ENCODE results near the gene TAF3. TPM values are rescaled to one million over a fixed set of nuclear protein-coding genes. Genes with fewer than 3 reads are reported as not detected.

Gene TAF3
- total RNA-seq, 1 experiment from 2014 or later: 5.5 TPM

DNA sequence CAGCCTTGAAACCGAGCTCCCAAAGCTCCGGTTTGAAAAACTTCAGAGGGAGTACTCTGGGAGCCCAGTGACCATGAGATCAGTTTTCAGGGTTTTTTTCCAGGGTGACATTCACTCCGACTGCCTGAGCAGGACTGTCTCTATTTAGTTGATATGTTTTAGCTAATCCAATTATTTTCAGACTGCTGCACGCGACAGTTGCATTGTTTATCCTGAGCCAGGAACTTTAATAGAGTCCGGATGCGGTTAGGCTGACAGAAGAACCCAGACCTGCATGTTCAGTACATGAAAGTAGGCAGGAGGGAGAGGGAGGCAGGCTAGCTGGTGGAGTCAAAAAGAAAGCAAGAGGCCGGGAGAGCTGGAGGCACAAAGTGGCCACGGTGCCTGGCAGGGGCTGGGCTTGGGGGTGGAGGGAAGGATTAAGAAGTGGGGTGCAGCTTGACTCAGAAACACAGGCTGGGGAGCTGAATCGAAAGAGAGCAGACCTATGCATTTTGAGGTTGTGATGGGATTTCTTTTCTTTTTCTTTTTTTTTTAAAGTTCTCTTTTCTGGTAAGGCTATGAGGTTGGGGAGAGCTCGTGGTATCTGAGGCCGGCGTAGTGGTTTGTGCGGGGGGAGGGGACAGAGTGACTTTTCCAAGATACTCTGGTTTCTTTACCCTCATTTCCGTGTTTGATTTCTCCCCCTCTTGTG lies 241.9 kb downstream of the TAF3 start:
- Histone ChIP-seq H3K27ac (ENCODE audit: low read length) (no peak overlapping the region), H3K27me3 (ENCODE audit: control insufficient read depth, insufficient read depth, low read length) (no peaks in the 10 kb centered on the region), H3K4me3 (ENCODE audit: low read depth in 2 of 2, low read length in 2 of 2) (no peak overlapping the region; a peak in 1 of 4 replicates), H3K9me3 (ENCODE audit: control insufficient read depth, insufficient read depth, low read depth, low read length) (no peaks in the 10 kb centered on the region), H3K4me1 (ENCODE audit: control insufficient read depth, insufficient read depth, low read length) (no peaks in the 10 kb centered on the region), H3K36me3 (ENCODE audit: control insufficient read depth, insufficient read depth, low read length) (no peaks in the 10 kb centered on the region)
- CTCF ChIA-PET: no interaction called here
- in situ Hi-C loops (cut with HindIII; ENCODE audit: low pct_unique_long_range_greater_than_20kb, low sequenced_read_pairs): no loop called here
- TF ChIP-seq POLR2AphosphoS5 (IDR thresholded peaks at IDR 0.05; ENCODE audit: low read depth, low read length) (no peak), SIN3A (IDR thresholded peaks at IDR 0.05; ENCODE audit: borderline replicate concordance, insufficient read depth, low read depth, low read length) (no peak), TCF7L2 (IDR thresholded peaks at IDR 0.05; ENCODE audit: low read depth, low read length) (no peak)
- TF ChIP-seq, protein P1, sequence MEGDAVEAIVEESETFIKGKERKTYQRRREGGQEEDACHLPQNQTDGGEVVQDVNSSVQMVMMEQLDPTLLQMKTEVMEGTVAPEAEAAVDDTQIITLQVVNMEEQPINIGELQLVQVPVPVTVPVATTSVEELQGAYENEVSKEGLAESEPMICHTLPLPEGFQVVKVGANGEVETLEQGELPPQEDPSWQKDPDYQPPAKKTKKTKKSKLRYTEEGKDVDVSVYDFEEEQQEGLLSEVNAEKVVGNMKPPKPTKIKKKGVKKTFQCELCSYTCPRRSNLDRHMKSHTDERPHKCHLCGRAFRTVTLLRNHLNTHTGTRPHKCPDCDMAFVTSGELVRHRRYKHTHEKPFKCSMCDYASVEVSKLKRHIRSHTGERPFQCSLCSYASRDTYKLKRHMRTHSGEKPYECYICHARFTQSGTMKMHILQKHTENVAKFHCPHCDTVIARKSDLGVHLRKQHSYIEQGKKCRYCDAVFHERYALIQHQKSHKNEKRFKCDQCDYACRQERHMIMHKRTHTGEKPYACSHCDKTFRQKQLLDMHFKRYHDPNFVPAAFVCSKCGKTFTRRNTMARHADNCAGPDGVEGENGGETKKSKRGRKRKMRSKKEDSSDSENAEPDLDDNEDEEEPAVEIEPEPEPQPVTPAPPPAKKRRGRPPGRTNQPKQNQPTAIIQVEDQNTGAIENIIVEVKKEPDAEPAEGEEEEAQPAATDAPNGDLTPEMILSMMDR (IDR thresholded peaks at IDR 0.05): no peak
- TF ChIP-seq, protein P2, sequence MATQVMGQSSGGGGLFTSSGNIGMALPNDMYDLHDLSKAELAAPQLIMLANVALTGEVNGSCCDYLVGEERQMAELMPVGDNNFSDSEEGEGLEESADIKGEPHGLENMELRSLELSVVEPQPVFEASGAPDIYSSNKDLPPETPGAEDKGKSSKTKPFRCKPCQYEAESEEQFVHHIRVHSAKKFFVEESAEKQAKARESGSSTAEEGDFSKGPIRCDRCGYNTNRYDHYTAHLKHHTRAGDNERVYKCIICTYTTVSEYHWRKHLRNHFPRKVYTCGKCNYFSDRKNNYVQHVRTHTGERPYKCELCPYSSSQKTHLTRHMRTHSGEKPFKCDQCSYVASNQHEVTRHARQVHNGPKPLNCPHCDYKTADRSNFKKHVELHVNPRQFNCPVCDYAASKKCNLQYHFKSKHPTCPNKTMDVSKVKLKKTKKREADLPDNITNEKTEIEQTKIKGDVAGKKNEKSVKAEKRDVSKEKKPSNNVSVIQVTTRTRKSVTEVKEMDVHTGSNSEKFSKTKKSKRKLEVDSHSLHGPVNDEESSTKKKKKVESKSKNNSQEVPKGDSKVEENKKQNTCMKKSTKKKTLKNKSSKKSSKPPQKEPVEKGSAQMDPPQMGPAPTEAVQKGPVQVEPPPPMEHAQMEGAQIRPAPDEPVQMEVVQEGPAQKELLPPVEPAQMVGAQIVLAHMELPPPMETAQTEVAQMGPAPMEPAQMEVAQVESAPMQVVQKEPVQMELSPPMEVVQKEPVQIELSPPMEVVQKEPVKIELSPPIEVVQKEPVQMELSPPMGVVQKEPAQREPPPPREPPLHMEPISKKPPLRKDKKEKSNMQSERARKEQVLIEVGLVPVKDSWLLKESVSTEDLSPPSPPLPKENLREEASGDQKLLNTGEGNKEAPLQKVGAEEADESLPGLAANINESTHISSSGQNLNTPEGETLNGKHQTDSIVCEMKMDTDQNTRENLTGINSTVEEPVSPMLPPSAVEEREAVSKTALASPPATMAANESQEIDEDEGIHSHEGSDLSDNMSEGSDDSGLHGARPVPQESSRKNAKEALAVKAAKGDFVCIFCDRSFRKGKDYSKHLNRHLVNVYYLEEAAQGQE (IDR thresholded peaks at IDR 0.05; ENCODE audit: insufficient read depth in 1 of 2, low read depth in 2 of 2, low read length in 1 of 2): no peak
- ATAC-seq (no peak), DNase-seq (ENCODE audit: low read depth, low spot score) (no peak)
- intact Hi-C loops (cut with micrococcal nuclease; ENCODE audit: unreplicated experiment): no loop called here
- POLR2A ChIA-PET: interaction anchor here (0.7 kb wide), 1 partner anchor 17 kb away, joined by 3 read pairs; no protein-coding TSS in a partner anchor
- BruUV-seq (replicated peaks): TSS peak; percentile 34

DNA sequence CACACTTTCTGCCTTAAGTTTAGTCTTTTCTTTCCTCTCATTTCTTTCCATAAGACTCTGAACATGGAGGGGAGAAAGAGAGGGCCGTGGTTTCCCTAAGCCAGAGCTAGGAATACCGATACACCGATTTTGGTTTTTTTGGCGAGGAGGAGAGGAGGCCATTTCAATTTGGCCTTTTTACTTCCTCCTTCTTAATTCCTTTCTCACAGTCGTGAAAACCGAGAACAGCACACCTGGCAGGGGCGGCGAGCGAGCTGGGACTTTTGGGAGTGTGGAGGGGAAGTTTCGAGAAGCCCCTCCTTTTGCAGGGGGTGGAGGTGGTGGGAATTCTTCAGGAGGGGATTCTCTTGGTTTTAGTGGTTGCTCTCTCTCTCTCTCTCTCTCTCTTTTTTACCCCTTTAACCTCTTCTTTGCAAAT lies 242.4 kb downstream of the TAF3 start:
- in situ Hi-C loops (cut with HindIII; ENCODE audit: low pct_unique_long_range_greater_than_20kb, low sequenced_read_pairs) (no loop called here), intact Hi-C loops (cut with micrococcal nuclease; ENCODE audit: unreplicated experiment) (no loop called here)
- Histone ChIP-seq H3K27ac (ENCODE audit: low read length) (no peak overlapping the region), H3K27me3 (ENCODE audit: control insufficient read depth, insufficient read depth, low read length) (no peaks in the 10 kb centered on the region), H3K36me3 (ENCODE audit: control insufficient read depth, insufficient read depth, low read length) (no peaks in the 10 kb centered on the region), H3K9me3 (ENCODE audit: control insufficient read depth, insufficient read depth, low read depth, low read length) (no peaks in the 10 kb centered on the region), H3K4me3 (ENCODE audit: low read depth in 2 of 2, low read length in 2 of 2) (no peak overlapping the region; a peak in 1 of 4 replicates), H3K4me1 (ENCODE audit: control insufficient read depth, insufficient read depth, low read length) (no peaks in the 10 kb centered on the region)
- TF ChIP-seq POLR2AphosphoS5 (IDR thresholded peaks at IDR 0.05; ENCODE audit: low read depth, low read length) (no peak), SIN3A (IDR thresholded peaks at IDR 0.05; ENCODE audit: borderline replicate concordance, insufficient read depth, low read depth, low read length) (no peak), TCF7L2 (IDR thresholded peaks at IDR 0.05; ENCODE audit: low read depth, low read length) (no peak)
- TF ChIP-seq, protein P2 (IDR thresholded peaks at IDR 0.05; ENCODE audit: insufficient read depth in 1 of 2, low read depth in 2 of 2, low read length in 1 of 2): no peak
- TF ChIP-seq, protein P1 (IDR thresholded peaks at IDR 0.05): no peak
- DNase-seq (ENCODE audit: low read depth, low spot score): no peak
- no TSS peak for BruUV-seq (replicated peaks)
- ATAC-seq: no peak
- CTCF ChIA-PET: no interaction called here
- POLR2A ChIA-PET: no interaction called here

Measured in Panc1 (cell line).